Naive thymus-derived CD4-positive, alpha-beta T cell (primary cell): ENCODE data around the gene ATP8B4. TPM values are rescaled to one million over a fixed set of nuclear protein-coding genes. Genes with fewer than 3 reads are reported as not detected.
"Not testable (repeated sequence)": the region's sequence is repeated elsewhere in the genome, so short reads cannot be mapped to it uniquely, and the experiment has no call there.

Experiments used
- ATAC-seq: fragments of 150-1000 bp; cut with Tn5 transposase; 2 replicates; pipeline ENCODE4 v1.10.0; 2021; ENCODE audit warnings: mild to moderate bottlenecking, moderate library complexity
- CTCF ChIA-PET: fragments of 350-600 bp; sonication (Branson Sonifier 250); formaldehyde crosslinking; loops from one replicate; lab custom pipeline; 2021; ENCODE audit warnings: antibody characterized with exemption; lab: Charles Lee
- POLR2A ChIA-PET: fragments of 350-600 bp; sonication (Branson Sonifier 250); formaldehyde crosslinking; loops from one replicate; lab custom pipeline; 2021; ENCODE audit warnings: antibody characterized with exemption, inconsistent platforms; lab: Charles Lee
- DNase-seq, 9 donors: peaks; one replicate each; pipeline versions ENCODE4 v3.0.0 to v3.0.0-alpha.2; 2020 to 2022; ENCODE audit warnings: mixed read lengths in 1 of 9
- H3K27ac ChIP-seq: one replicate; pipeline ENCODE4 v1.7.0; 2013; ENCODE audit warnings: mild to moderate bottlenecking, low read depth, low read length, moderate library complexity
- H3K27me3 ChIP-seq, 2 donors: one replicate each; pipeline ENCODE4 v1.7.0; 2013; ENCODE audit warnings: low read length in 2 of 2, mild to moderate bottlenecking in 2 of 2, moderate library complexity in 2 of 2; ENCODE audit not compliant: control insufficient read depth in 2 of 2, insufficient read depth in 2 of 2
- H3K36me3 ChIP-seq, 3 experiments: 1 replicate in 2 of 3; 2 replicates in 1 of 3; pipeline ENCODE4 v1.7.0; 2013; ENCODE audit warnings: low read length in 3 of 3, mild to moderate bottlenecking in 3 of 3, moderate library complexity in 1 of 3; ENCODE audit not compliant: insufficient read depth in 3 of 3, control insufficient read depth in 2 of 3
- H3K4me1 ChIP-seq, 2 donors: one replicate each; pipeline ENCODE4 v1.7.0; 2013; ENCODE audit warnings: low read length in 2 of 2, mild to moderate bottlenecking in 2 of 2, moderate library complexity in 1 of 2; ENCODE audit not compliant: control insufficient read depth in 2 of 2, insufficient read depth in 2 of 2
- H3K4me3 ChIP-seq: 2 replicates; pipeline ENCODE4 v1.7.0; 2013; ENCODE audit warnings: mild to moderate bottlenecking, low read length
- H3K9me3 ChIP-seq, 3 experiments: 1 replicate in 2 of 3; 2 replicates in 1 of 3; pipeline ENCODE4 v1.7.0; 2013; ENCODE audit warnings: low read length in 3 of 3; ENCODE audit not compliant: control insufficient read depth in 2 of 3
- H3K27ac Mint-ChIP-seq, 9 donors: one replicate each; pipeline ENCODE4 v1.8.0; 2020 to 2022; ENCODE audit warnings: mixed read lengths in 9 of 9, mild to moderate bottlenecking in 8 of 9, moderate library complexity in 5 of 9, inconsistent platforms in 2 of 9
- H3K27me3 Mint-ChIP-seq, 5 donors: one replicate each; pipeline ENCODE4 v1.8.0; 2021 to 2022; ENCODE audit warnings: mixed read lengths in 5 of 5, mild to moderate bottlenecking in 1 of 5
- H3K36me3 Mint-ChIP-seq, 5 donors: one replicate each; pipeline ENCODE4 v1.8.0; 2020 to 2022; ENCODE audit warnings: mixed read lengths in 5 of 5, mild to moderate bottlenecking in 3 of 5, inconsistent platforms in 1 of 5
- H3K4me1 Mint-ChIP-seq, 7 donors: one replicate each; pipeline ENCODE4 v1.8.0; 2020 to 2022; ENCODE audit warnings: mixed read lengths in 7 of 7, mild to moderate bottlenecking in 3 of 7, inconsistent platforms in 1 of 7
- H3K4me3 Mint-ChIP-seq, 10 donors: one replicate each; pipeline ENCODE4 v1.8.0; 2020 to 2022; ENCODE audit warnings: mild to moderate bottlenecking in 10 of 10, mixed read lengths in 10 of 10, moderate library complexity in 6 of 10, inconsistent platforms in 2 of 10
- H3K9me3 Mint-ChIP-seq, 11 donors: one replicate each; pipeline ENCODE4 v1.8.0; 2020 to 2022; ENCODE audit warnings: mixed read lengths in 11 of 11, mild to moderate bottlenecking in 4 of 11, inconsistent platforms in 1 of 11, moderate library complexity in 1 of 11
- intact Hi-C, 2 donors: fragments of 100-400 bp; cut with micrococcal nuclease; formaldehyde crosslinking; loops; one replicate each; pipeline ENCODE4 v1.15.1; 2023
- polyA plus RNA-seq, 2 donors: library from polyadenylated mRNA; unstranded; fragments of 300-500 nt; fragmentation: Illumina TruSeq; gene quantifications; one replicate each; pipeline ENCODE4 v1.2.3, GENCODE V29; 2021
- total RNA-seq, 6 experiments: library from RNA in 5 of 6; stranded (reverse) in 5 of 6; gene quantifications; 1 replicate in 5 of 6; 2 replicates in 1 of 6; pipeline ENCODE4 v1.2.3 and lab custom pipeline; 2021 to 2026

ATP8B4 gene
- total and polyA plus RNA-seq, 7 experiments from 2014 or later, result 0.92 to 24.3 (median 5.0) TPM; not detected in 2

DNA sequence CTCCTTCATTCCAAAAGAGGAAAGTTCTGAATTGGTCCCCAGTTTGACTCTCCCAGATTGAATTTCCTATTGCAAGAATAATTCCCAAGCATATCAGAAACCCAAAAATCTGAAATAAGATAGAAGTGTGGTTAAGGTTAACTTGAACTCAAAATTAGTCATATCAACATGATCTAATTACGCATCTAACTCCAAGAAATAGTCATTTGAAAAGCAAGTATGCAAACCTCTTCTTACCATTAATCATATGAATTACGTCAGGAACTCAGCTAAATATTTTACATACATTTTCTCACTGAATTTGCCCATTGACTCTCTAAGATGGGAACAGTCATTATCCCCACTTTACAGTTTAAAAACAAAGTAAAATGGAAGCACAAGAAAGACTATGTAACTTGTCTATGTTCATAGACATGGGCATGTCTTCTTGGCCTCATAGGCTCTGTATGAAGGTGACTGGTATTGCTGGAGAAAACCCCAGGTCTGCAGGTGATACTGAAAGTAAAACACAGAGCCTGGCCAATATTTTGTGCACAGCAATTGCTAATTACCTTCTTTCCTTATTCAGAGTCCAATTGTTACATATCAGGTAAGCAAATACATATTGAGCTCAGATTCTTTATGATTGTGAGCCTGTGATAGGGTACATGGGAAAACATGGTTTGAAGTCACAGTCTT is 139.2 kb downstream of the ATP8B4 start:
- H3K36me3 Mint-ChIP-seq, result no peaks in the 10 kb centered on the region
- no peaks in the 10 kb centered on the region for H3K9me3 ChIP-seq
- no peaks in the 10 kb centered on the region for H3K27me3 ChIP-seq
- ChIA-PET CTCF (no interaction called here), POLR2A (no interaction called here)
- intact Hi-C loops, result no loop called here
- no peak overlapping the region for H3K27ac ChIP-seq
- H3K4me1 ChIP-seq, result no peaks in the 10 kb centered on the region
- H3K4me3 Mint-ChIP-seq, result no peak overlapping the region
- peaks cover 0 to 18% (median 5%) of the 10 kb centered on the region in 5 donors for H3K27me3 Mint-ChIP-seq
- H3K4me3 ChIP-seq, result no peak overlapping the region
- no peak for ATAC-seq
- DNase-seq, result no peak
- H3K27ac Mint-ChIP-seq, result no peak overlapping the region
- no peaks in the 10 kb centered on the region for H3K36me3 ChIP-seq
- peaks cover 0 to 5% (median 0%) of the 10 kb centered on the region in 11 donors for H3K9me3 Mint-ChIP-seq
- H3K4me1 Mint-ChIP-seq, result no peaks in the 10 kb centered on the region

DNA sequence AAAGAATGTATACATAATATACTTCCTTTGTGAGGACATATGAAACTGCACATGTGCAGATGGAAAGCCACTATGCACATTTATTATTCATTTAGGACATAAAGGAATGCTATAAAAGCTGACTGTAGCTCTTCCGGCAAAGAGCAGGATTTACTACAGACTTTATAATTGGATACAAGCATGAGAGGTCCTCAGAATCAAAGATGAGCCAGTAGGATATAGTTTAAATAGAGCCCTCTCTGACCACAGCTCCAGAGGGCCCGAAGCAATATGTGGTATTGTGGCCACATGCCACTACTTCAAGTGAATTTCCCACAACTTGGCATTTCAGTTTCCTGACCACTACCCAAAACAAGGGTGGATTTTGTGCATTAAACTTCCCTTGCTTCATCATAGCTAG is 140.9 kb downstream of the ATP8B4 start:
- intact Hi-C loops, result no loop called here
- Mint-ChIP-seq H3K36me3 (peaks cover 0 to 2% (median 0%) of the 10 kb centered on the region in 5 donors), H3K4me3 (no peak overlapping the region), H3K4me1 (peaks cover 0 to 4% (median 0%) of the 10 kb centered on the region in 7 donors), H3K9me3 (no peaks in the 10 kb centered on the region), H3K27ac (no peak overlapping the region), H3K27me3 (peaks cover 0 to 12% (median 5%) of the 10 kb centered on the region in 5 donors)
- Histone ChIP-seq H3K27ac (no peak overlapping the region), H3K4me1 (no peaks in the 10 kb centered on the region), H3K4me3 (no peak overlapping the region), H3K27me3 (no peaks in the 10 kb centered on the region), H3K36me3 (no peaks in the 10 kb centered on the region), H3K9me3 (no peaks in the 10 kb centered on the region)
- no peak for DNase-seq
- CTCF ChIA-PET, result no interaction called here
- no peak for ATAC-seq
- POLR2A ChIA-PET, result no interaction called here

DNA sequence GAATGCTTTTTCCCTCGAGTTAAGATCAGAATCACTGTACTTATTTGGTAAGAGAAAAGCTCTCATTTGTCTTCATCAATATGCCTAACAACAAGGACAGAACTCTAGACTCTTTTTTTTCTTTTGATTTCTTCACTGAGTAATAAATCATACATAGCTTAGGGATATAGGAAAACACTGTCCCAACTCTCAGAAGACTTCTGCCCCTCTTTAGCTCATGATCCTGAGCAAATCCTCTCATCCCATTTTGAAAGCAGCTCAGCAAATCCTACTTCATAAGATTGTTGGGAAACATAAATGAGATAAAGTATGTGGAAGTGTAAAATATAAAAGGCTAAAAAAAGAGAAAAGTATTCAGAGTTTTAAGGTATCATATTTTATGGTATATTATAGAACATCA is 141.7 kb downstream of the ATP8B4 start:
- no peaks in the 10 kb centered on the region for H3K27me3 ChIP-seq
- H3K9me3 Mint-ChIP-seq, result no peaks in the 10 kb centered on the region
- H3K27ac Mint-ChIP-seq, result no peak overlapping the region
- H3K4me1 ChIP-seq, result no peaks in the 10 kb centered on the region
- intact Hi-C loops, result no loop called here
- CTCF ChIA-PET, result no interaction called here
- H3K4me3 ChIP-seq, result no peak overlapping the region
- H3K27ac ChIP-seq, result no peak overlapping the region
- no peaks in the 10 kb centered on the region for H3K36me3 ChIP-seq
- H3K4me3 Mint-ChIP-seq, result no peak overlapping the region
- POLR2A ChIA-PET, result no interaction called here
- no peak for DNase-seq
- H3K4me1 Mint-ChIP-seq, result peaks cover 0 to 7% (median 0%) of the 10 kb centered on the region in 7 donors
- H3K36me3 Mint-ChIP-seq, result peaks cover 0 to 8% (median 0%) of the 10 kb centered on the region in 5 donors
- no peaks in the 10 kb centered on the region for H3K9me3 ChIP-seq
- ATAC-seq, result no peak
- peaks cover 0 to 12% (median 5%) of the 10 kb centered on the region in 5 donors for H3K27me3 Mint-ChIP-seq

DNA sequence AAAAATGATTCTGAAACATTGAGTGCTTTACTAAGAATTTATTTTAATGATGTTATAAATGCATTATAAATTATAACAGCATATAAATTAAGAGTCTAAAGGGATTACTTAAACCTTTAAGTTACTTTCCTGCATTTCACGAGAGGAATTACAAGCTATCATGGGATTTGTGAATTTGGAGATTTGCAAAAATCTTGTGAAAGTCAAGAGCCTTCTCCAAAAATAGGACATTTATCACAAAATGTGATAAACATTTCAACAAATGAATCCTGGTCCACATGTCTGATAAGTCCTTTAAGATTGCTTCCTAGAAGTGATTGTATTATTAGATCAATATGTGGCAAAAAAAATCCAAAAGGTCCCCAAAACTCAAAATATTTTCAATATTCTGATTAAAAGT is 154.5 kb downstream of the ATP8B4 start:
- Mint-ChIP-seq H3K9me3 (peaks cover 0 to 29% (median 6%) of the 10 kb centered on the region in 11 donors), H3K27me3 (peaks cover 0 to 18% (median 3%) of the 10 kb centered on the region in 5 donors), H3K27ac (no peak overlapping the region), H3K36me3 (peaks cover 0 to 44% (median 0%) of the 10 kb centered on the region in 5 donors), H3K4me1 (no peaks in the 10 kb centered on the region), H3K4me3 (no peak overlapping the region)
- Histone ChIP-seq H3K27me3 (no peaks in the 10 kb centered on the region), H3K27ac (no peak overlapping the region), H3K9me3 (no peaks in the 10 kb centered on the region), H3K4me1 (no peaks in the 10 kb centered on the region), H3K36me3 (no peaks in the 10 kb centered on the region), H3K4me3 (no peak overlapping the region)
- ChIA-PET POLR2A (no interaction called here), CTCF (no interaction called here)
- DNase-seq (no peak), ATAC-seq (no peak)
- intact Hi-C loops, result no loop called here

DNA sequence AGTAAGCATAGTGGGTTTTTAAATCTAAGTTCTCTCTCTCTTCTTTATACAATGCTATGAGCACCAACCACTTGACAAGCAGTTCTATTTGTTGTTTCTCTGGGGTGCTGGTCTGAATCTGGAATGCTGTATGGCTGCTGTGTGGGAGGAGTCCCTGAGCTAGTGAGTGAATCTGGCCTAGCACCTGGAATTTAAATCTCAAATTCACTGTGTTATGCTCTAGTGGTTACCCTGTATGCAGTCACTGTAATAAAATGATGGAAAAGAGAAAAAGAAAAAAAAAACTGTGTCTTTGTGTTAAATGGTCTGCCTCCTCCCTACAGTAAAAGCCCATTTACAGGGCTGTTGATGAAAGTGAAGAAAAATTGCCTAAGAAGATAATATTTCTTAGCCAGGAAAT is 155.0 kb downstream of the ATP8B4 start:
- Histone ChIP-seq H3K27me3 (no peaks in the 10 kb centered on the region), H3K4me1 (no peaks in the 10 kb centered on the region), H3K9me3 (no peaks in the 10 kb centered on the region), H3K27ac (no peak overlapping the region), H3K4me3 (no peak overlapping the region), H3K36me3 (no peaks in the 10 kb centered on the region)
- no peak overlapping the region for H3K4me3 Mint-ChIP-seq
- DNase-seq, result no peak
- no peaks in the 10 kb centered on the region for H3K4me1 Mint-ChIP-seq
- H3K36me3 Mint-ChIP-seq, result peaks cover 0 to 41% (median 0%) of the 10 kb centered on the region in 5 donors
- H3K9me3 Mint-ChIP-seq, result peaks cover 0 to 26% (median 6%) of the 10 kb centered on the region in 11 donors
- H3K27ac Mint-ChIP-seq, result no peak overlapping the region
- no peak for ATAC-seq
- H3K27me3 Mint-ChIP-seq, result peaks cover 0 to 18% (median 3%) of the 10 kb centered on the region in 5 donors
- POLR2A ChIA-PET, result no interaction called here
- CTCF ChIA-PET, result no interaction called here
- intact Hi-C loops, result no loop called here

DNA sequence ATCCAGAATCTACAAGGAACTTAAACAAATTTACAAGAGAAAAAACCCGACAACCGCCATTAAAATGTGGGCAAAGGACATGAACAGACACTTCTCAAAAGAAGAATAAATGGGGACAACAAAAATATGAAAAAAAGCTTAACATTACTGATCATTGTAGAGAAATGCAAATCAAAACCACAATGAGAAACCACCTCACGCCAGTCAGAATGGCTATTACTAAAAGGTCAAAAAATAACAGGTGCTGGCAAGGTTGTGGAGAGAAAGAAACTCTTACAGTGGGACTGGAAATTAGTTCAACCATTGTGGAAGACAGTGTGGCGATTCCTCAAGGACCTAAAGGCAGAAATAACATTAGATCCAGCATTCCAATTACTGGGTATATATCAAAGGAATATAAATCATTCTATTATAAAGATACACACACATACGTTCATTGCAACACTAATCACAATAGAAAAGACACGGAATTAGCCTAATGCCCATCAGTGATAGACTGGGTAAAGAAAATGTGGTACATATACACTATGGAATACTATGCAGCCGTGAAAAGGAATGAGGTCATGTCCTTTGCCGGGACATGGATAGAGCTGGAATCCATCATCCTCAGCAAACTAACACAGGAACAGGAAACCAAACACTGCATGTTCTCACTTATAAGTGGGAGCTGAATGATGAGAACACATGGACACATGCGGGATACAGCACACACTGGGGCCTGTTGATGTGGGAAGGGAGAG is 155.8 kb downstream of the ATP8B4 start:
- H3K9me3 ChIP-seq, DNase-seq, H3K36me3 ChIP-seq, H3K4me1 Mint-ChIP-seq, H3K27ac Mint-ChIP-seq, H3K4me3 ChIP-seq, POLR2A ChIA-PET, CTCF ChIA-PET, intact Hi-C loops, H3K27me3 ChIP-seq, ATAC-seq, H3K4me3 Mint-ChIP-seq, H3K4me1 ChIP-seq, H3K27ac ChIP-seq: not testable (repeated sequence)
- peaks cover 0 to 23% (median 6%) of the 10 kb centered on the region in 11 donors for H3K9me3 Mint-ChIP-seq
- peaks cover 0 to 18% (median 3%) of the 10 kb centered on the region in 5 donors for H3K27me3 Mint-ChIP-seq
- H3K36me3 Mint-ChIP-seq, result peaks cover 0 to 34% (median 0%) of the 10 kb centered on the region in 5 donors
